NCI-H69 (cell line): Measurements from ENCODE around the gene RUVBL1.
A peak's percentile ranks its signal among the peaks of the same experiment; 100 is the strongest.

Experiments
- DNase-seq: peaks from one replicate; lab custom pipeline; 2025; lab: John Stamatoyannopoulos, UW

Gene RUVBL1

DNA sequence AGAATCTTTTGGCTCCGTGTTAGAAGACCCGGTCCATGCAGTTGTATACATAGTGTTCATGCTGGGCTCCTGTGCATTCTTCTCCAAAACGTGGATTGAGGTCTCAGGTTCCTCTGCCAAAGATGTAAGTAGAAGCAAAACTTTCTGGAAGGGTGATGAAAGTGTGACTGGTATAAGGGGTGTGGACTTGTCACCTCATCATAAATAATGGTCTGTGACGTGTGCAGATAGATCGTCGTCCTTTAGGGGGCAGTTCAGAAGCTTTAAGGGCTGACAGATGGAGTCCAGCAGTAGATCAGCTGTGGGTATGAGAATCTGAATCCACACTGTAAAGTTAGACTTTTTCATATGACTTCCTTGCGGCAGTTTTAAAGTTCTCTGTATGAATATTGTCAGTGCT, 56.1 kb downstream of the RUVBL1 start:
- DNase-seq = peak; percentile 1

- no peak for DNase-seq
Measured at GRCh38 chr3:128066676-128067075, 56.9 kb downstream of the RUVBL1 start.

- DNase-seq = peak; percentile 23
Measured at GRCh38 chr3:128066114-128066513, 57.5 kb downstream of the RUVBL1 start.

DNA sequence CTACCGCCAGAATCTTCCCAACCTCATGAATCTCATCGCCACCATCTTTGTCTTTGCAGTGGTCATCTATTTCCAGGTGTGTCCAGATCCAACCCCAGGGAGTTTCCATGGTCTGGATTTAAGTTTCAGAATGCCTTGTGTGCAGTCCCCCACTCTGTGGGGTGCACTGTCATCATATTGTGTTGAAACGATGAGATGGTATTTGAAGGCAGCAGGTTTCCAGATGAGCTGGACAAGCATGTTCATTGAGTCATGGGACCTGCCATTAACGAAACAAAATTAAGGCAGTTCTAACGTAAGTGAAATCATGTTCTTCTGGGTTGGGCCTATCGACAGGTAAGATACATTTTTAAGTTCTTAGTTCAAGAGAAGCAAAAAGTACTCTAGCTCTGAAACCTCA, 58.6 kb downstream of the RUVBL1 start:
- DNase-seq = no peak

GRCh38 chr3:128063865-128064264, 59.7 kb downstream of the RUVBL1 start:
- no peak for DNase-seq

GRCh38 chr3:128062033-128062745, 61.4 kb downstream of the RUVBL1 start:
- no peak for DNase-seq

GRCh38 chr3:128060473-128061381, 62.9 kb downstream of the RUVBL1 start:
- no peak for DNase-seq

GRCh38 chr3:128056258-128056657, 67.4 kb downstream of the RUVBL1 start:
- DNase-seq = no peak

DNA sequence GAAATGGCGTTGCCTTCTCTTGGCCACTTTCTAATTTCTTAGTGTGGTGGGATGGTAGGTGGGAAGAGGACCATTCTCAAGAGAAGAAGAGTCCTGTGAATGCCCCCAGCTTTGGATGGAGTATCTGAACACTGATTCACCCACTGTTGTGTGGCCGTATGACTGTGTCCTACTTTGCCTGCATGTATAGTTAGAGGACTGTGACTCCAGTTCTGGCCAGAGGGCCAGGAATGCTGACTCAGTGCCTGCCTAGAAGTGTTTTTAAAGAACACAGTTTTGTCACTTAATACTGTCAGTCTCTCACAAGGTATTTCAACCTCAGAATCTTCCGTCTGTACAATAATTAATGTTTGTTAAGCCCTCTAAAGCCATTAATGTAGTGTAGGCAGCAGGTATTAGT, 69.2 kb downstream of the RUVBL1 start:
- DNase-seq = no peak

- no peak for DNase-seq
Measured at GRCh38 chr3:128053614-128054013, 70.0 kb downstream of the RUVBL1 start.

GRCh38 chr3:128052595-128053351, 70.8 kb downstream of the RUVBL1 start:
- DNase-seq = peak; percentile 41

- peak; percentile 95 for DNase-seq
Measured at GRCh38 chr3:128051837-128052594, 71.6 kb downstream of the RUVBL1 start, which contains the start of gene SEC61A1. Gene SEC61A1 (plus strand): TSS chr3:128052437. CDS start chr3:128052553, 116 bp downstream.

- DNase-seq = peak; percentile 41
Measured at GRCh38 chr3:128051459-128051836, 72.2 kb downstream of the RUVBL1 start.

- DNase-seq = no peak
Measured at GRCh38 chr3:128050597-128050996, 73.0 kb downstream of the RUVBL1 start.

DNA sequence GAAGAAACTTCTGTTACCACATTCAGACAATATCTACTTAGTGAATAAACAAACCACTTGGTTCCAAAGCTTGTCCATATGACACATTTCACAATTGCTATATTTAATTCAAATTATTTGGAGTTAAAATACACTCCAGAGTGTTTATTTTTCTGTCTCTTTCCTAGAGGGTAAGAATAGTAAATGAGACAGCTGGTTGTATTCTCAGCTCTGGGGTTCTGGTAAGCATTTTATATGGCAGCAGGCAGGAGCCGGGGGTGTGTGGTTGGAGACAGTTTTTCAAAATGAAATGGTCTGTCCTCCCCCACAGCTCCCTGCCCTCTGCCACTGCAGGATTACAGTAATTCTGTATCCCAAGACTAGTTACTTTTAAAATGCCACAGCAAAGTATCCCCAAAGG, 82.3 kb downstream of the RUVBL1 start:
- no peak for DNase-seq

- DNase-seq = no peak
Measured at GRCh38 chr3:128040660-128041059, 83.0 kb downstream of the RUVBL1 start.

DNA sequence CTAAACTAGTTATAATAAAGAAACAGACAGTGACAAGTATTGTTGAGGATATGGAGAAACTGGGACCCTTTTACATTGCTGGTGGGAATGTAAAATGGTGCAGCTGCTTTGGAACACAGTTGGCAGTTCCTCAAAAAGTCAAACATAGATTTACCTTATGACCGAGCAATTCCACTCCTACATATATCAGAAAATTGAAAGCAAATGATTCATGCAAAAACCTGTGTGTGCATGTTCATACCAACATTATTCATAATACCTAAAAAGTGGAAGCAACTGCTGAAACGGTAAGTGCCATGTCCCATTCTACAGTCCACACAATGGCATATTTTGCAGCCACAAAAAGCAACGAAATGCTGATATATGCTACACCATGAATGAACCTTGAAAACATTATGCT, 83.6 kb downstream of the RUVBL1 start:
- DNase-seq = no peak

DNA sequence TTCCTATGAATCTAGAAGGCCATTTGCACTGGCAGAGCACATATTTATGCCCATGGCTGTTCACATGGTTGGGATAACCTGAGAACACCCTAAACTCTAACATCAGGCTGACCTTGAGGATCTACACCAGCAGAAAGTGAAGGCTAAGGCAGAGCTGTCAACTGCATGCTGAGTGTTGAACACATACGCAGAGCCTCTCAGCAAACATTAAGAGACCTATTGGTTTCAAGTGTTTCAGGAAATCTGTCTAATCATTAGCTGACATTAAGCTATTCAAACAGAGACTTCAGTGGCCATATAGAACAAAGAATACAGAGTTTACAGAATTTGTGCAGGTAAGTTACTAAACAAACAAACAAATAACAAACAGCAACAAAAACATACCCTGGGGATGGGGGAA, 87.5 kb downstream of the RUVBL1 start:
- peak; percentile 13 for DNase-seq

- DNase-seq = no peak
Measured at GRCh38 chr3:128033102-128033501, 90.5 kb downstream of the RUVBL1 start.
